ENCODE results near the gene PEX5.

PEX5 gene

DNA sequence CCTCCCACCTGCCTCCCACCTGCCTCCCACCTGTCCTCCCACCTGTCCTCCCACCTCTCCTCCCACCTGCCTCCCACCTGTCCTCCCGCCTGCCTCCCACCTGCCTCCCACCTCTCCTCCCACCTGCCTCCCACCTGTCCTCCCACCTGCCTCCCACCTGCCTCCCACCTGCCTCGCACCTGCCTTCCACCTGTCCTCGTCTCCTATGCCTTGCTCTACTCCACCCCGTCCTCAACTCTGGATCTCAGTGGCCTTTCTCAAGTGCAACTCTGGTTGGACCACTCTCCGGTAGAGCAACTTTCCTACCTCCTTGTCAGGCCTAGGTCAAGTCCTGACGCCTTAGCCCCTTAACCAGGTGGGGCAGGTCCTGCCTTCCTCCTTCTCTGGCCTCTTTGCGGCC lies 29.3 kb upstream of the PEX5 start:
- no peak overlapping the region for H3K27ac ChIP-seq
- TF ChIP-seq, protein P1, sequence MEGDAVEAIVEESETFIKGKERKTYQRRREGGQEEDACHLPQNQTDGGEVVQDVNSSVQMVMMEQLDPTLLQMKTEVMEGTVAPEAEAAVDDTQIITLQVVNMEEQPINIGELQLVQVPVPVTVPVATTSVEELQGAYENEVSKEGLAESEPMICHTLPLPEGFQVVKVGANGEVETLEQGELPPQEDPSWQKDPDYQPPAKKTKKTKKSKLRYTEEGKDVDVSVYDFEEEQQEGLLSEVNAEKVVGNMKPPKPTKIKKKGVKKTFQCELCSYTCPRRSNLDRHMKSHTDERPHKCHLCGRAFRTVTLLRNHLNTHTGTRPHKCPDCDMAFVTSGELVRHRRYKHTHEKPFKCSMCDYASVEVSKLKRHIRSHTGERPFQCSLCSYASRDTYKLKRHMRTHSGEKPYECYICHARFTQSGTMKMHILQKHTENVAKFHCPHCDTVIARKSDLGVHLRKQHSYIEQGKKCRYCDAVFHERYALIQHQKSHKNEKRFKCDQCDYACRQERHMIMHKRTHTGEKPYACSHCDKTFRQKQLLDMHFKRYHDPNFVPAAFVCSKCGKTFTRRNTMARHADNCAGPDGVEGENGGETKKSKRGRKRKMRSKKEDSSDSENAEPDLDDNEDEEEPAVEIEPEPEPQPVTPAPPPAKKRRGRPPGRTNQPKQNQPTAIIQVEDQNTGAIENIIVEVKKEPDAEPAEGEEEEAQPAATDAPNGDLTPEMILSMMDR (IDR thresholded peaks at IDR 0.05) = no peak

DNA sequence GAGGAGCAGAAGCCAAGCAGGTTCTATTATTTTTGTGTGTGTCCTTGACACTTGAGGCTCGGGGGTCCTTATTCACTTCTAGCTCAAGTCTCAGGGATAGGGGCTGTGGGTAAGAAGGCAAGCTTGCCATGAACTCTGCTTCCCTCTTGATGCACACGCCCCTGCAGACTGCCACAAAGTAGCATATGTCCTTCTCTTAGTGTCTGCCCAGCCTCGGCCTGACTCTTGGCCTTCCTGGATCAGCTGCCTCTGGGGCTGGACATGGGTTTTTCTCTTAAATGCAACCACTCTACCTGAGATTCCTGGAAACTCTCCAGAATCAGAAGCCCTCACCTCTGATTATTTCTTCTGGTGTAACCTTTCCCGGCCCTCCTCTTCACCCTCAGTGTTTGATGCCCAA lies 28.2 kb upstream of the PEX5 start:
- no peak overlapping the region for H3K27ac ChIP-seq
- no peak for TF ChIP-seq ZFX (IDR thresholded peaks at IDR 0.05; ENCODE audit: borderline replicate concordance)
- TF ChIP-seq, protein P1 (IDR thresholded peaks at IDR 0.05) = no peak

DNA sequence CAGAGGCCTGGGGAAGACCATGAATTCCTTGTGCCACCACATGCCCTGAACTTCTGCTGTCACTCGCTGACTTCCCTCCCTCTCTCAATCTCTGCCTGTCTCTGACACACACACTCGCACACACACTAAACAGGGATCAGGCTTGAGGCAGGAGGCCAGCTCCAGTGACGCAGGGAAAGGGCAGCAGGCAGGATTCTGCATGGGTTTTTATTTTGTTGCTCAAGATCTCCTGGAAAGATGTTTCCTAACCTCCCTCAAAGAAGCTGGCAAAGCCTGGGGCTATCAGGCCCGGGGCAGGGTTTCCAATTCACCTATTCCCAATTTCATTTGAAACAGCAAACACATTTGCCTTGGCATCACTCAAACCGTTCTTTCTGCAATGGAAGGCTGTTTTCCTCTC lies 27.7 kb upstream of the PEX5 start:
- TF ChIP-seq ZFX (IDR thresholded peaks at IDR 0.05; ENCODE audit: borderline replicate concordance) = no peak
- TF ChIP-seq, protein P1 (IDR thresholded peaks at IDR 0.05) = no peak

DNA sequence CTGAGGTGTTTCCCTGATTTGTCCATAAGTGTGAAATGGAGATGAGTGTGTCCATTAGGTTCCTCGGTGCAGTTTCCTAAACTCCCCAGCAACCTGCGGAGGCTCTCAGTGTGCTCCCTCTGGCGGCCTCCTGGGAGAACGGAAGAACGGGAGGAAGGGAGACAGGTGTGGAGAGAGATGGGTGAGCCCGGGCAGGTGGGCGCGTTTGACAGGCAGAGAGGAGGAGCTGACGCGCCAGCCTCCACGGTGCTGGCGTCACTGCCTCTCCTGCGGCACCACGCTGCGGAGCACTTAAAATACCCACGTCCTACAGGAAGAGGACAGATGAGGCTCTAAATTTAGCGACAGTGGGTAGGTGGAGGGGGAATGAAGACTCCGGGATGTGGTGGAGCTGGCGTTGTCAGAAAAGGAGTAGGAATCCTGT lies 26.8 kb upstream of the PEX5 start:
- no peak overlapping the region for H3K27ac ChIP-seq
- TF ChIP-seq, protein P1 (IDR thresholded peaks at IDR 0.05) = peak; percentile 99
- TF ChIP-seq ZFX (IDR thresholded peaks at IDR 0.05; ENCODE audit: borderline replicate concordance) = no peak

More for the DNA sequence above, 27.7 kb upstream of the PEX5 start:
- no peak overlapping the region for H3K27ac ChIP-seq

DNA sequence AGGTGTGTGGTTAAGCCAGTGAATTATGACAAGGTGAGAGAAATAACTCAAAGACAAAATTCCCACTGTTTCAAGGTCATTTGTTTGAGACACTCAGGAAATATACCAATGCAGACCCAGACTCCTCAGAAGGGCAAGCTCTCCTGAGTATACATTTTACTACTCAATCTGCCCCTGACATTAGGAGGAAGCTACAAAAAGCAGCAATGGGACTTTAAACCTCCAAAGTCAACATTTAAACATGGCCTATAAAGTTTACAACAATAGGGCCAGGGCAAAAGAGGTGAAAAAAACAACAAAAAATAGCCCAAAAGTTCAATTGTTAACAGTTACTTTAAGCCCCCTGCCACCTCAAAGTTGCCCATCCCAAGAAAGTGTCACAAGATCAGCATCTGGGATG lies 19.5 kb upstream of the PEX5 start:
- no peak for TF ChIP-seq ZFX (IDR thresholded peaks at IDR 0.05; ENCODE audit: borderline replicate concordance)
- TF ChIP-seq, protein P1 (IDR thresholded peaks at IDR 0.05) = no peak
- H3K27ac ChIP-seq = no peak overlapping the region

DNA sequence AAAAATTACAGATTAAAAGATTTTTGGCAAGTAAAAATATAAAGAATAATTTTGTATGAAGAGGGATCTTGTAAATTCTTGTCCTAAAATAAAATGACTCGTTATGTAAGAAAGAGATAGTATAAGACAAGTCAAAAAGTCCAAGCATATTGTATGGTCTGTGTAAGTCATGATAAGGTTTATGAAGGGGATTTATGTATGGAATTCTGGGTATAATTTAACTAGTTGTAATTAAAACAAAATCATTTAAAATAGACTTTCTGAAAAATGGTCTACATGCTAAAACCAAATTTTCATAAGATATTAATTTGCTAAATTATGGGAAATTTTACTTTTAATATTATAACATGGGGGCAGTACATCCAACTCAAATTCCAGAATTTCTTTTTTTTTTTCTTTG lies 17.6 kb upstream of the PEX5 start:
- no peak overlapping the region for H3K27ac ChIP-seq
- TF ChIP-seq, protein P1 (IDR thresholded peaks at IDR 0.05) = no peak
- TF ChIP-seq ZFX (IDR thresholded peaks at IDR 0.05; ENCODE audit: borderline replicate concordance) = no peak

DNA sequence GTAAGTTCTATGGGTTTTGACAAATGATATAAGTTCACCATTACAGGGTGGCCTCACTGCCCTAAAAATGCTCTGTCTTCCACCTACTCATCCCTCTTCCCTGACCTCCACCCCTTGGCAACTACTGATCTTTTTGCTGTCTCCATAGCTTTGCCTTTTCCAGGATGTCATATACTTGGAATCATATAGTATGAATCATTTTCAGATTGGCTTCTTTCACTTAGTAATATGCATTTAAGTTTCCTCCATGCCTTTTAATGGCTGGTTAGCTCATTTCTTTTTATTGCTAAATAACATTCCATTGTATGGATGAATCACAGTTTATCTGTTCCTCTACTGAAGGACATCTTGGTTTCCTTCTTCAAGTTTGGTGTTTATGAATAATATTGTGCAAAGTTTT lies 14.0 kb upstream of the PEX5 start:
- no peak overlapping the region for H3K27ac ChIP-seq
- TF ChIP-seq, protein P1 (IDR thresholded peaks at IDR 0.05) = no peak
- TF ChIP-seq ZFX (IDR thresholded peaks at IDR 0.05; ENCODE audit: borderline replicate concordance) = no peak
